ENCODE measurements around the gene PCDH1. TPM values are rescaled to one million over a fixed set of nuclear protein-coding genes. Genes with fewer than 3 reads are reported as not detected.
A peak's percentile ranks its signal among the peaks of the same experiment; 100 is the strongest.

Gene PCDH1
- total RNA-seq, 1 experiment from 2014 or later: 127 TPM

DNA sequence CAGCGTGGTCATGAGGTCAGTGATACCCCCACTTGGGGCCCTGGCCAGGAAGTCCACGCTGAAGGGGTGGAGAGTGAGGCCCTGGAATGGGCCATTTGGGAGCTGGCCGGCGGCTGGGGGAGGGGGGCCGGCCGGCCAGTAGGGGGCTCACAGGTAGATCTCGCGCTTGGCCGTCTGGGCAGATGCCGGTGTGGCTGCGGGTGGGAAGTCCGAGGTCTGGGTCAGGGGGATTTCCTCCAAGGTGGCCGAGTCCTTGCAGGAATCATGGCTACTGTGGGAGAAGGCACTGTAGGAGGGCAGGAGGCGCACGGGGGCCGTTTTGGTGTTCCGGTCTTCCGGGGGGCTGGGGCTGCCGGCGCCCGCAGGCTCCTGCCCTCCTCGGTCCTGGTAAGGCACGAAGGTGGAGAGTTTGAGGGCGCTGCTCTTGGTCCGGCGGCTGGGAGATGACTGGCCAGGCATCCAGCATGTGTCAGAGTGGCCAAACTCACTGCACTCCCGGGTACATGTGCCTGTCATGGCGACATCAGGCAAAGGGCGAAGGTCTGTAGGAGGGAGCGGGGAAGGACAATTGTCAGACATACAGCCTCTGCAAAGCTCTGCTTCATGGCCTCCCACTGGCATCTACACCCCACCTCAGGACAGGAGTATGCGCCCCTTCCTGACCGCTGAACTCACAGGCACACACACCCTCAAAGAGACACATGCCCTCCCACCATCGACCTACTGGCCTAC is 24.1 kb downstream of the PCDH1 start:
- H3K18ac ChIP-seq (ENCODE audit: insufficient read length, low read depth, low read length): no peak overlapping the region
- H3K4ac ChIP-seq (ENCODE audit: low read depth, low read length): no peak overlapping the region
- H4K5ac ChIP-seq (ENCODE audit: insufficient read length, low read depth, low read length): no peak overlapping the region
- Mint-ChIP-seq H3K27ac (peak overlapping the region; percentile 24 to 86 (median 67); a peak in 4 of 7 replicates), H3K27me3 (ENCODE audit: low read depth) (no peaks in the 10 kb centered on the region; the same call in 1 of the 2 replicates), H3K4me1 (peaks cover 60 to 68% of the 10 kb centered on the region in 2 experiments), H3K9me3 (no peaks in the 10 kb centered on the region), H3K36me3 (ENCODE audit: insufficient read depth in 1 of 3, low read depth in 3 of 3) (peaks cover 29 to 45% (median 36%) of the 10 kb centered on the region in 3 experiments; a peak in 6 of 7 replicates), H3K4me3 (peak overlapping the region in 1 of 2 experiments; percentile 28; a peak in 1 of 5 replicates)
- no peak overlapping the region for H2BK20ac ChIP-seq (ENCODE audit: low read depth, low read length, poor library complexity, severe bottlenecking)
- no peak overlapping the region for H2BK120ac ChIP-seq (ENCODE audit: low read depth, low read length, poor library complexity, severe bottlenecking)
- no peak overlapping the region for H2BK12ac ChIP-seq (ENCODE audit: insufficient read length, low read depth, low read length)
- no CpG with 5 or more reads among the region's 33 CpGs for WGBS (ENCODE audit: extremely low coverage, insufficient read length, low lambda C conversion rate)
- no peak overlapping the region for H3K23ac ChIP-seq (ENCODE audit: insufficient read length, low read depth, low read length)
- no peak overlapping the region for H3K9ac ChIP-seq (ENCODE audit: extremely low read depth, insufficient read length, low read length)
- no peak overlapping the region for H2BK15ac ChIP-seq (ENCODE audit: low read depth, low read length)
- no peak overlapping the region for H4K91ac ChIP-seq (ENCODE audit: insufficient read length, low read depth, low read length)
- no peak overlapping the region for H2AK5ac ChIP-seq (ENCODE audit: insufficient read length, low read length)
- H3K27ac ChIP-seq (ENCODE audit: insufficient read length, low read depth, low read length): no peak overlapping the region
- H3K27me3 ChIP-seq (ENCODE audit: insufficient read depth, low read length): no peaks in the 10 kb centered on the region
- H3K79me1 ChIP-seq (ENCODE audit: insufficient read depth, low read depth, low read length, poor library complexity, severe bottlenecking): no peaks in the 10 kb centered on the region
- H4K20me1 ChIP-seq (ENCODE audit: control insufficient read depth, insufficient read depth, insufficient read length): no peaks in the 10 kb centered on the region
- no peaks in the 10 kb centered on the region for H3K79me2 ChIP-seq (ENCODE audit: insufficient read depth, low read length)
- no peaks in the 10 kb centered on the region for H3K9me3 ChIP-seq (ENCODE audit: control insufficient read depth, low read depth, low read length)
- no peak overlapping the region; the same call in 1 of the 2 replicates for H3K14ac ChIP-seq (ENCODE audit: insufficient read depth, low read length)
- no peak overlapping the region for H2BK5ac ChIP-seq (ENCODE audit: insufficient read length, low read length)
- H3T11ph ChIP-seq (ENCODE audit: low read length): no peak overlapping the region
- no peak overlapping the region for H4K8ac ChIP-seq (replicated peaks; ENCODE audit: insufficient read length, low read depth, low read length)
- peaks cover 15% of the 10 kb centered on the region for H3K4me1 ChIP-seq (ENCODE audit: insufficient read depth, low read length)
- peaks cover 13% of the 10 kb centered on the region for H3K23me2 ChIP-seq (ENCODE audit: insufficient read length, low read depth, low read length, poor library complexity, severe bottlenecking)
- no peak overlapping the region for H2AFZ ChIP-seq (ENCODE audit: low read length)
- TF ChIP-seq, protein P1, sequence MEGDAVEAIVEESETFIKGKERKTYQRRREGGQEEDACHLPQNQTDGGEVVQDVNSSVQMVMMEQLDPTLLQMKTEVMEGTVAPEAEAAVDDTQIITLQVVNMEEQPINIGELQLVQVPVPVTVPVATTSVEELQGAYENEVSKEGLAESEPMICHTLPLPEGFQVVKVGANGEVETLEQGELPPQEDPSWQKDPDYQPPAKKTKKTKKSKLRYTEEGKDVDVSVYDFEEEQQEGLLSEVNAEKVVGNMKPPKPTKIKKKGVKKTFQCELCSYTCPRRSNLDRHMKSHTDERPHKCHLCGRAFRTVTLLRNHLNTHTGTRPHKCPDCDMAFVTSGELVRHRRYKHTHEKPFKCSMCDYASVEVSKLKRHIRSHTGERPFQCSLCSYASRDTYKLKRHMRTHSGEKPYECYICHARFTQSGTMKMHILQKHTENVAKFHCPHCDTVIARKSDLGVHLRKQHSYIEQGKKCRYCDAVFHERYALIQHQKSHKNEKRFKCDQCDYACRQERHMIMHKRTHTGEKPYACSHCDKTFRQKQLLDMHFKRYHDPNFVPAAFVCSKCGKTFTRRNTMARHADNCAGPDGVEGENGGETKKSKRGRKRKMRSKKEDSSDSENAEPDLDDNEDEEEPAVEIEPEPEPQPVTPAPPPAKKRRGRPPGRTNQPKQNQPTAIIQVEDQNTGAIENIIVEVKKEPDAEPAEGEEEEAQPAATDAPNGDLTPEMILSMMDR (conservative IDR thresholded peaks at IDR 0.05): peak; percentile 59
- peak; percentile 69 for DNase-seq
- no peak overlapping the region for H3K4me2 ChIP-seq (ENCODE audit: insufficient read depth, insufficient read length, low read length)
- no peak overlapping the region for H3K56ac ChIP-seq (ENCODE audit: insufficient read length, low read depth, low read length)

Measured in H9 (cell line).